WERI-Rb-1 (cell line): ENCODE measurements around the gene SLC5A5.

Experiments used
- DNase-seq: peaks from one replicate; pipeline ENCODE4 v3.0.0-alpha.2; 2020
- H3K27ac ChIP-seq: fragments of 250-450 bp; sonication (Bioruptor Pico); 2 replicates; pipeline ENCODE4 v1.5.1; 2020; ENCODE audit warnings: mild to moderate bottlenecking, moderate library complexity
- H3K27me3 ChIP-seq: fragments of 250-450 bp; sonication (Bioruptor Pico); 2 replicates; pipeline ENCODE4 v1.5.1; 2021; ENCODE audit warnings: mild to moderate bottlenecking, low read depth, moderate library complexity; ENCODE audit not compliant: insufficient read depth, severe bottlenecking
- H3K36me3 ChIP-seq: fragments of 250-450 bp; sonication (Bioruptor Pico); 2 replicates; pipeline ENCODE4 v1.5.1; 2020; ENCODE audit warnings: mild to moderate bottlenecking, moderate library complexity
- H3K4me3 ChIP-seq: 2 replicates; pipeline ENCODE4 v1.5.1; 2011; ENCODE audit warnings: low read depth, mild to moderate bottlenecking, control low read depth, low read length
- H3K9me3 ChIP-seq: fragments of 250-450 bp; sonication (Bioruptor Pico); 2 replicates; pipeline ENCODE4 v1.5.1; 2021; ENCODE audit warnings: mild to moderate bottlenecking, moderate library complexity; ENCODE audit not compliant: severe bottlenecking
- TF ChIP-seq, protein P1 (sequence below): IDR thresholded peaks from 2 replicates; pipeline ENCODE4 v1.5.1; 2011; ENCODE audit warnings: low read depth, mild to moderate bottlenecking, control low read depth, inconsistent platforms, low read length

SLC5A5 gene

DNA sequence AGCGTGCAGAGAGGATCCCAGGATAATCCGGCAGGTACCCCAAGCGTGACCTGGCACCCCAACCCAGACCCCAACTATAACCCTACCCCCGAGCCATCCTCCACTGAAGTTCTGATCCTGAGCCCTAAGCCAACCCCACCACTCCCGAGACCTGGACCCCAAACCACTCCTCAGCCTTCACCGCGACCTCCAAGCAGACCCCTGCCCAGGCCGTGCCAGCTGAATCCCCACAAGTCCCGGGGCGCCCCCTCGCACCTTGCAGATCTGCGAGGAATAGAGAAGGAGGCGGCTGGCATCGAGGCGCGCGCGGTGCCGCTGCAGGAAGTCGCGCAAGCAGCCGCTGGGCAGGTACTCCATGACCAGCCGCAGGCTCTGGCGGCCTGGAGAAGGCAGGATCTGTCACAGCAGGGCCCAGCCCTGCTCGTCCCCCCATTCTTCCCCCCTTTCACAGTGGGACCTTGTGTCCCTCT lies 40.3 kb upstream of the SLC5A5 start:
- peak overlapping the region; percentile 30 for H3K4me3 ChIP-seq
- H3K27ac ChIP-seq, result no peak overlapping the region
- H3K36me3 ChIP-seq, result no peaks in the 10 kb centered on the region
- H3K9me3 ChIP-seq, result no peaks in the 10 kb centered on the region
- TF ChIP-seq, protein P1, sequence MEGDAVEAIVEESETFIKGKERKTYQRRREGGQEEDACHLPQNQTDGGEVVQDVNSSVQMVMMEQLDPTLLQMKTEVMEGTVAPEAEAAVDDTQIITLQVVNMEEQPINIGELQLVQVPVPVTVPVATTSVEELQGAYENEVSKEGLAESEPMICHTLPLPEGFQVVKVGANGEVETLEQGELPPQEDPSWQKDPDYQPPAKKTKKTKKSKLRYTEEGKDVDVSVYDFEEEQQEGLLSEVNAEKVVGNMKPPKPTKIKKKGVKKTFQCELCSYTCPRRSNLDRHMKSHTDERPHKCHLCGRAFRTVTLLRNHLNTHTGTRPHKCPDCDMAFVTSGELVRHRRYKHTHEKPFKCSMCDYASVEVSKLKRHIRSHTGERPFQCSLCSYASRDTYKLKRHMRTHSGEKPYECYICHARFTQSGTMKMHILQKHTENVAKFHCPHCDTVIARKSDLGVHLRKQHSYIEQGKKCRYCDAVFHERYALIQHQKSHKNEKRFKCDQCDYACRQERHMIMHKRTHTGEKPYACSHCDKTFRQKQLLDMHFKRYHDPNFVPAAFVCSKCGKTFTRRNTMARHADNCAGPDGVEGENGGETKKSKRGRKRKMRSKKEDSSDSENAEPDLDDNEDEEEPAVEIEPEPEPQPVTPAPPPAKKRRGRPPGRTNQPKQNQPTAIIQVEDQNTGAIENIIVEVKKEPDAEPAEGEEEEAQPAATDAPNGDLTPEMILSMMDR, result no peak
- no peaks in the 10 kb centered on the region for H3K27me3 ChIP-seq
- no peak for DNase-seq

DNA sequence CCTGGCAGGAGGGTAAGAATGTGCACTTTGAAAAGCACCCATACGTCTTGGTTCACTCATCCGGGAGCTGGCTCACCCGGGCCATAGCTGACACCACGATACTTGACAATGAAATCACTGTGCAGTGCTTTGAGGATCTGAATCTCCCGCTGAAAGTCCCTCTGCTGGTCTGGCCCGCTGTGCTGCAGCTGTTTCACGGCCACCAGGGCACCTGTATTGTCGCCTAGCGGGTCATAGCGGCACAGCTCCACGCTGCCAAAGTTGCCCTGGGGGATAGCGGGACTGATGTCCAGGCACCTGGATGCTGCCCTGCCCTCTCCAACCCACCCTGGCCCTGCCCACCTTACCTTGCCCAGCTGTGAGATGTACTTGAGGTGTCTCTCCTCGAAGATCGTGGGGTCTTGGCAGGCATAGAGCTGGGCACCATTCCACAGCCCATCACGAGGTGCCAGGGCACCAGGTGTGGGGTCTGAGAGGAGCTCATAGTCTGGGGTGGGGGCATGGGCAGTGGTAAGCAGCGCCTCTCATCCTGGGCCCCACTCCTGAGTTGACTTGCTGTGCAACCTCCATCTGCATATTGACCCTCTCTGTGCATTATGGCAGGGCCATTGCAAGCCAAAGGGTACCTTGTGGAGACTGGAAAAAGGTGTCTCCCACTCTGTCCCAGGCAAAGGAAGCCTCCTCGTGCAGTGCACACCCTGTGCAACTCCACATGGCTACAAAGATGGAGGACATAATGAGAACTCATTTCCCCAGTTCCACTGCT lies 39.1 kb upstream of the SLC5A5 start:
- H3K27me3 ChIP-seq, result no peaks in the 10 kb centered on the region
- no peaks in the 10 kb centered on the region for H3K36me3 ChIP-seq
- TF ChIP-seq, protein P1, result no peak
- no peak overlapping the region for H3K4me3 ChIP-seq
- no peaks in the 10 kb centered on the region for H3K9me3 ChIP-seq
- DNase-seq, result no peak
- H3K27ac ChIP-seq, result no peak overlapping the region

GRCh38 chr19:17834350-17835181 lies 37.2 kb upstream of the SLC5A5 start:
- no peak overlapping the region for H3K4me3 ChIP-seq
- H3K27me3 ChIP-seq, result no peaks in the 10 kb centered on the region
- H3K27ac ChIP-seq, result no peak overlapping the region
- H3K9me3 ChIP-seq, result no peaks in the 10 kb centered on the region
- no peaks in the 10 kb centered on the region for H3K36me3 ChIP-seq
- TF ChIP-seq, protein P1, result peak; percentile 32; the same call in 1 of the 2 replicates
- DNase-seq, result peak; percentile 18

GRCh38 chr19:17835182-17836006 lies 36.4 kb upstream of the SLC5A5 start:
- DNase-seq, result no peak
- Histone ChIP-seq H3K4me3 (no peak overlapping the region), H3K9me3 (no peaks in the 10 kb centered on the region), H3K27me3 (no peaks in the 10 kb centered on the region), H3K27ac (no peak overlapping the region), H3K36me3 (no peaks in the 10 kb centered on the region)
- TF ChIP-seq, protein P1, result no peak

GRCh38 chr19:17836530-17836929 lies 35.2 kb upstream of the SLC5A5 start:
- no peaks in the 10 kb centered on the region for H3K36me3 ChIP-seq
- no peaks in the 10 kb centered on the region for H3K27me3 ChIP-seq
- TF ChIP-seq, protein P1, result no peak
- no peaks in the 10 kb centered on the region for H3K9me3 ChIP-seq
- no peak overlapping the region for H3K4me3 ChIP-seq
- no peak for DNase-seq
- no peak overlapping the region for H3K27ac ChIP-seq
